WERI-Rb-1 (cell line): ENCODE data around the gene HENMT1.

Experiments
- DNase-seq: peaks from one replicate; pipeline ENCODE4 v3.0.0-alpha.2; 2020
- H3K27ac ChIP-seq: fragments of 250-450 bp; sonication (Bioruptor Pico); 2 replicates; pipeline ENCODE4 v1.5.1; 2020; ENCODE audit warnings: mild to moderate bottlenecking, moderate library complexity
- H3K27me3 ChIP-seq: fragments of 250-450 bp; sonication (Bioruptor Pico); 2 replicates; pipeline ENCODE4 v1.5.1; 2021; ENCODE audit warnings: mild to moderate bottlenecking, low read depth, moderate library complexity; ENCODE audit not compliant: insufficient read depth, severe bottlenecking
- H3K36me3 ChIP-seq: fragments of 250-450 bp; sonication (Bioruptor Pico); 2 replicates; pipeline ENCODE4 v1.5.1; 2020; ENCODE audit warnings: mild to moderate bottlenecking, moderate library complexity
- H3K4me3 ChIP-seq: 2 replicates; pipeline ENCODE4 v1.5.1; 2011; ENCODE audit warnings: low read depth, mild to moderate bottlenecking, control low read depth, low read length
- H3K9me3 ChIP-seq: fragments of 250-450 bp; sonication (Bioruptor Pico); 2 replicates; pipeline ENCODE4 v1.5.1; 2021; ENCODE audit warnings: mild to moderate bottlenecking, moderate library complexity; ENCODE audit not compliant: severe bottlenecking
- TF ChIP-seq, protein P1 (sequence below): IDR thresholded peaks from 2 replicates; pipeline ENCODE4 v1.5.1; 2011; ENCODE audit warnings: low read depth, mild to moderate bottlenecking, control low read depth, inconsistent platforms, low read length

Gene HENMT1

DNA sequence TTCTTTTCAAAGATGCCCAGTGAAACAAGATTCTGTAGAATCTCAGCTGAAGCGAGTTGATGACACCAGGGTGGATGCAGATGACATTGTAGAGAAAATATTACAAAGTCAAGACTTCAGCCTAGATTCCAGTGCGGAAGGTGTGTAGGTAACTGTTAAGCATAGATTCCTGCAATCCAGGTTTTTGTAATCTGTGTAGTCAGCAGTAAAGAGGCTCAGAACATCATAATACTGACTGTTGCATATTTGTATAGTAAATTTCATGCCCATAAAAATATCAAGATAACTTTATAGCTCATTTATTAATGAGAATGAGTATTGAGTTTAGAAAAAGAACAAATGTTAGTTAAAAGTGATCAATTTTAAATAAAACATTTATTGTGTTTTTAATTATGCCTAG lies 32.2 kb downstream of the HENMT1 start:
- peaks cover 7% of the 10 kb centered on the region; the same call in 1 of the 2 replicates for H3K36me3 ChIP-seq
- TF ChIP-seq, protein P1, sequence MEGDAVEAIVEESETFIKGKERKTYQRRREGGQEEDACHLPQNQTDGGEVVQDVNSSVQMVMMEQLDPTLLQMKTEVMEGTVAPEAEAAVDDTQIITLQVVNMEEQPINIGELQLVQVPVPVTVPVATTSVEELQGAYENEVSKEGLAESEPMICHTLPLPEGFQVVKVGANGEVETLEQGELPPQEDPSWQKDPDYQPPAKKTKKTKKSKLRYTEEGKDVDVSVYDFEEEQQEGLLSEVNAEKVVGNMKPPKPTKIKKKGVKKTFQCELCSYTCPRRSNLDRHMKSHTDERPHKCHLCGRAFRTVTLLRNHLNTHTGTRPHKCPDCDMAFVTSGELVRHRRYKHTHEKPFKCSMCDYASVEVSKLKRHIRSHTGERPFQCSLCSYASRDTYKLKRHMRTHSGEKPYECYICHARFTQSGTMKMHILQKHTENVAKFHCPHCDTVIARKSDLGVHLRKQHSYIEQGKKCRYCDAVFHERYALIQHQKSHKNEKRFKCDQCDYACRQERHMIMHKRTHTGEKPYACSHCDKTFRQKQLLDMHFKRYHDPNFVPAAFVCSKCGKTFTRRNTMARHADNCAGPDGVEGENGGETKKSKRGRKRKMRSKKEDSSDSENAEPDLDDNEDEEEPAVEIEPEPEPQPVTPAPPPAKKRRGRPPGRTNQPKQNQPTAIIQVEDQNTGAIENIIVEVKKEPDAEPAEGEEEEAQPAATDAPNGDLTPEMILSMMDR = no peak
- no peak overlapping the region for H3K27ac ChIP-seq
- H3K27me3 ChIP-seq = no peaks in the 10 kb centered on the region
- no peak for DNase-seq
- H3K9me3 ChIP-seq = no peaks in the 10 kb centered on the region
- H3K4me3 ChIP-seq = no peak overlapping the region

DNA sequence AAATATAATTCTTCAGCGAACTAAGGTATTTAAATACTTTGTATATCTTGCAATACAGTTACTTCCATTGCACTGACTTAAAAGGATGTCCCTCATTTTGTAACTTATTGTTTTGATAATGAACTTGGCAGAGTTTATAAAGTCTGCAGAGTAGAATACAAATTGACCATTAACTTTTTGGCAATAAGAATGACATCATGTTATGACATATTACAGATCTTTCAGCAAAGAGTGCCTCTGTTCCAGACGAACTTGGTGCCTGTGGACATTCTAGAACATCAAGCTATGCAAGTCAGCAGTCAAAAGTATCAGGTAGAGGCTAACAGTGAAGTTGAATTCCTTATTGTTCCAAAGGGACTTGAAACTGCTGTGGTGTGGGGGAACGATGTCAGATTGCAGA lies 32.9 kb downstream of the HENMT1 start:
- DNase-seq = no peak
- H3K36me3 ChIP-seq = peaks cover 7% of the 10 kb centered on the region; the same call in 1 of the 2 replicates

DNA sequence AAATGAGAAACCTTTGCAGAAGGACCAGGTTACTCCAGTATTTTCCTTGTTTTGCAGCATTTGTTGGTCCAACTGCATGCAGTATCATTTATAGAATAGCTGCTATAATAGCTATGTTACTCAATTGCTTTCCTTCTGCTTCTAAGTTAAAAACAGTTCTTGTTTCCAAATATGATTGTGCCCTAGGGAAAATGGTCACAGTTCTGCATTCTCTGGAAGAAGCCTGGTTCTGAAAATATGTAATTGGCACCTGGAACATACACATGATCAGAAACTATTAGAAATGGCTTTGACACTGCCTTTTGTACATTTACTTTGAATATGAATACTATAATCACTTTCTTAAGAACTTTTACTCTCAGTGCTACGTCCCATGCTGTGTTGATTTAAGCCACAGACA lies 33.6 kb downstream of the HENMT1 start:
- Histone ChIP-seq H3K27me3 (no peaks in the 10 kb centered on the region), H3K27ac (no peak overlapping the region), H3K36me3 (peaks cover 7% of the 10 kb centered on the region; the same call in 1 of the 2 replicates), H3K4me3 (no peak overlapping the region), H3K9me3 (no peaks in the 10 kb centered on the region)
- TF ChIP-seq, protein P1 = no peak
- no peak for DNase-seq

More for the DNA sequence above, 32.9 kb downstream of the HENMT1 start:
- Histone ChIP-seq H3K4me3 (no peak overlapping the region), H3K27ac (no peak overlapping the region), H3K9me3 (no peaks in the 10 kb centered on the region), H3K27me3 (no peaks in the 10 kb centered on the region)
- TF ChIP-seq, protein P1 = no peak

DNA sequence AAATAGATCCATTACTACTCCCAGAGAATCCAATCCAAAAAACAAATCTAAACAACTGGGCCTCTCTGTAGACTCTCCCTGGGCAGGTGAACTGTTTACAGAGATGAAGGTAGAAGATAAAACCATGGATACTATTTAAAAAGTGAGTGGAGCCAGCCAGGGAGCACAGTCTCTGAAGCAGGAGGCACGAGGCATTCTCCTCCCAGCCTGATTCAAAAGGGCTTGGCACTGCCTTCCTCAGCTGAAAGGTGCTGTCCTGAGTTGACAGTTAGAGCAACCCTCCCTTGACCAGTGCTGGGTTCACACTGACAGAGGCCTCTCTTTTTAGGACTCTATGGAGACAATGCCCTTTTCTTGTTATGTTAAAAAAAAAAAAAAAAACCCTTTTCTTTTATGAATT lies 36.8 kb downstream of the HENMT1 start:
- H3K4me3 ChIP-seq = no peak overlapping the region
- H3K9me3 ChIP-seq = no peaks in the 10 kb centered on the region
- DNase-seq = no peak
- TF ChIP-seq, protein P1 = no peak
- H3K27ac ChIP-seq = no peak overlapping the region
- no peaks in the 10 kb centered on the region for H3K36me3 ChIP-seq
- H3K27me3 ChIP-seq = no peaks in the 10 kb centered on the region

DNA sequence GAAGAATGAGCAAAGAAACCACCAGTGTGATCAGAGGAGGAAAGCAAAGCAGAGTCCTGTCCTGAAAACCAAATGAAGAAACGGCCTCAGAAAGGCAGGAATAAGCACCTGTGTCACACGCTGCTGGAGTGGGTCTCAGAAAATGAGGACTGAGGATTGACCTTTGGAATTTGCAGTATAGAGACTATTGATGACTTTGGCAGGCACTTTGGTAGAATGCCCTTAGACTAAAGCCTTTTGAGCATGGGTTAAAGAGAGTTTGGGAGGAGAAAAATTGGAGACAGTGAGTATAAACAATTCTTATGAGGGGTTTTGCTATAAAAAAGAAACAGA lies 43.2 kb downstream of the HENMT1 start:
- DNase-seq = no peak
- no peaks in the 10 kb centered on the region; the same call in 1 of the 2 replicates for H3K36me3 ChIP-seq
- TF ChIP-seq, protein P1 = no peak
- H3K4me3 ChIP-seq = no peak overlapping the region
- no peaks in the 10 kb centered on the region for H3K27me3 ChIP-seq
- H3K27ac ChIP-seq = no peak overlapping the region
- H3K9me3 ChIP-seq = no peaks in the 10 kb centered on the region

DNA sequence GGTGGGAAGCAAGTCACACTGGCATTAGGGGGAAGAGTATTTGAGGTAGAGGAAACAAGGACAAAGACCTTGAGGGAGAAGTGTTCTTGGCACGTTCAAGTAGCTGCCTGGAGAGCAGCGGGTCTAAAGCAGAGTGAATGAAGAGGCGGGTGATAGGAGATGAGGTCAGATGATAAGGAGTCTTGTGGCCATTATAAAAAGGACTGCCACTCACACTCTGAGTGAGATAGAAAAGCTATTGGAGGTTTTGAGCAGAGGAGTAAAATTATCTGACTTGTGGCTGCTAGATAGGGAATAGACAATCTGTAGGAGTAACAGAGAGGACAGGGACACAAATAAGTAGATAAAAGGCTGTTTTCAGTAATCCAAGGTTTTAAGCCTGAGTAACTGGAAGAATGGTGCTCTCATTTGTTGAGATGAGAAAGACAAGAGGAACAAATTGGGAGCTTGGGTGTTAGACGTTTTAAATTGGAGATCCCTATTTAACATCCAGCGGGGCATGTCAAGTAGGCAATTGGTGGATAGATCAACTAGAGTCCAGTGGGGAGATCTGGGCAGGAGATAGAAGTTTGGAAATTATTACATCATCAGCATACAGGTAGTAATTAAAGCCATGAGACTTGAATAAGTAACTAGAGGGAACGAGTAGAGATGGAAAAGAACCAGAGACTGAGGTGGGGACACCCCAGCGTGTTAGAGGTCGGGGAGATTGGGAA lies 43.7 kb downstream of the HENMT1 start:
- H3K4me3 ChIP-seq = no peak overlapping the region
- H3K36me3 ChIP-seq = peaks cover 5% of the 10 kb centered on the region; the same call in 1 of the 2 replicates
- H3K27me3 ChIP-seq = no peaks in the 10 kb centered on the region
- DNase-seq = no peak
- H3K27ac ChIP-seq = no peak overlapping the region
- no peaks in the 10 kb centered on the region for H3K9me3 ChIP-seq
- TF ChIP-seq, protein P1 = no peak
